Neutrophil (primary cell): ENCODE results near the gene NEGR1.
A peak's percentile ranks its signal among the peaks of the same experiment; 100 is the strongest.

Experiments used
- H3K27ac ChIP-seq: fragments of 200-600 bp; sonication (generic); 2 replicates; pipeline ENCODE4 v1.5.1; 2016; ENCODE audit warnings: mild to moderate bottlenecking, moderate library complexity
- H3K27me3 ChIP-seq: fragments of 200-600 bp; sonication (generic); 2 replicates; pipeline ENCODE4 v1.6.0; 2016; ENCODE audit warnings: mild to moderate bottlenecking
- H3K36me3 ChIP-seq: fragments of 200-600 bp; sonication (generic); 2 replicates; pipeline ENCODE4 v1.5.1; 2017
- H3K4me1 ChIP-seq, 2 experiments: fragments of 200-600 bp in 1 of 2; sonication (generic) in 1 of 2; 1 replicate in 1 of 2; 2 replicates in 1 of 2; pipeline versions ENCODE4 v1.5.1 to v1.6.1; 2013 to 2016; ENCODE audit warnings: low read depth in 1 of 2, low read length in 1 of 2, mild to moderate bottlenecking in 1 of 2, moderate library complexity in 1 of 2; ENCODE audit not compliant: control insufficient read depth in 1 of 2, insufficient read depth in 1 of 2
- H3K4me3 ChIP-seq, 2 experiments: fragments of 200-600 bp in 1 of 2; sonication (generic) in 1 of 2; 1 replicate in 1 of 2; 2 replicates in 1 of 2; pipeline ENCODE4 v1.5.1; 2013 to 2016; ENCODE audit warnings: low read depth in 1 of 2, low read length in 1 of 2, mild to moderate bottlenecking in 1 of 2, moderate library complexity in 1 of 2
- H3K9me3 ChIP-seq: fragments of 200-600 bp; sonication (generic); 2 replicates; pipeline ENCODE4 v1.5.1; 2016
- CTCF ChIP-seq: fragments of 200-600 bp; sonication (generic); IDR thresholded peaks from 2 replicates; pipeline ENCODE4 v1.5.1; 2016; ENCODE audit warnings: antibody characterized with exemption

The NEGR1 gene

DNA sequence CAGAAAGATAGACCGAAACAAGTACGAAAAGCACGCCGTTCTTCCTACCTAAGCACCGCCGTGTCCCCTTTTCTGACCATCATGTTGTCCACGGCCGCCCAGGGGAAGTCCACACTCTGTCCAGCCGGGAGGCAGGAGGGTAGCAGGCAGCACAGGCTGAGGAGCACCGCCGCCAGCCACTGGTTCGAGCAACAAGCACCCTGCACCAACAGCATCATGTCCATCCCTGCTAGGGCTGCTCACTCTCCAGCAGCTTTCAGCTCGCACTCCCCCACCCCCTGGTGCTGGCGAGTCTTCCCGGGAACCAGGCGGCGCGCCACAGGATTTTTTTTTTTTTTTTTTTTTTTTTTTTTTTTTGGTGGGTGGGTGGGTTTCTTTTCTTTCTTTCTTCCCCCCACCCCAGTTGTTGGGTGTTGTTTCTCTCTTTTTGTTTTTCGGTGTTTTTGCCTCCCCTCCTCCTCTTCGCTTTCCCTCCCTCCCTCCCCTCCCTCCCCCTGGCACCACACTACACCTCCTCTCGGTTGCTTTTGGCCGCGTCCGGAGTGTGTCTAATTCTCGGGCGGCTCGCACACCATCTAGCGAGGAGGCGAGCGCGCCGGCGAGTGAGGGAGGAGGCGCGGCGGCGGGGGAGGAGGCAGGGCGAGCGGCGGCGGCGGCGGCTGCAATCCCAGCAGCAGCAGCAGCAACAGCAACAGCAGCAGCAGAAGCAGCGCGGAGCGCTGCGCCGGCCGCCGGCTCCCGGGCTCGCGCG lies at the start of gene NEGR1:
NEGR1 (minus strand) TSS at position 269 of the 751 bp plus-strand sequence.
- peak within 1 kb of the TSS; percentile 74 for H3K27ac ChIP-seq
- peaks cover 17 to 25% of the 10 kb centered on the region in 2 experiments for H3K4me1 ChIP-seq
- H3K36me3 ChIP-seq, result no peaks in the 10 kb centered on the region
- H3K4me3 ChIP-seq, result peak within 1 kb of the TSS; percentile 78 to 87
- H3K27me3 ChIP-seq, result peaks cover 34% of the 10 kb centered on the region
- H3K9me3 ChIP-seq, result no peaks in the 10 kb centered on the region
- TF ChIP-seq CTCF, result no peak

- Histone ChIP-seq H3K36me3 (no peaks in the 10 kb centered on the region), H3K27ac (no peak overlapping the region), H3K9me3 (no peaks in the 10 kb centered on the region), H3K27me3 (no peaks in the 10 kb centered on the region), H3K4me1 (no peaks in the 10 kb centered on the region), H3K4me3 (no peak overlapping the region)
- TF ChIP-seq CTCF, result no peak
Measured at GRCh38 chr1:72326494-72326893, 44.2 kb upstream of the NEGR1 start.

DNA sequence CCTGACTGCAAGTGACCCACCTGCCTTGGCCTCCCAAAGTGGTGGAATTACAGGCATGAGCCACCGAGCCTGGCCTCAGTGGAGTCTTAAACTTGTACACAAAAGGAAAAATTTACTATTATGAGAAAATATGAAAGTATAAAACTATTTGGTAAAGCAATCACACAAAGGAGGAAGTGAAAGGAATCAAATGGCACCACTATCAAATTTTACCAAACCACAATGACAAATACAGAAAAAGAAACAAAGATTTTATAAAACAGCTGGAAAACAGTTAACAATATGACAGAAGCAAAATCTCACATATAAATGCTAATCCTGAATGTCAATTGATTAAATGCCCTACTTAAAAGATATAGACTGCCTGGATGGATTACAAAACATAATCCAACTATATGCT lies 42.1 kb upstream of the NEGR1 start:
- Histone ChIP-seq H3K4me3 (no peak overlapping the region), H3K36me3 (no peaks in the 10 kb centered on the region), H3K27me3 (no peaks in the 10 kb centered on the region), H3K4me1 (no peaks in the 10 kb centered on the region), H3K27ac (no peak overlapping the region), H3K9me3 (no peaks in the 10 kb centered on the region)
- no peak for TF ChIP-seq CTCF

DNA sequence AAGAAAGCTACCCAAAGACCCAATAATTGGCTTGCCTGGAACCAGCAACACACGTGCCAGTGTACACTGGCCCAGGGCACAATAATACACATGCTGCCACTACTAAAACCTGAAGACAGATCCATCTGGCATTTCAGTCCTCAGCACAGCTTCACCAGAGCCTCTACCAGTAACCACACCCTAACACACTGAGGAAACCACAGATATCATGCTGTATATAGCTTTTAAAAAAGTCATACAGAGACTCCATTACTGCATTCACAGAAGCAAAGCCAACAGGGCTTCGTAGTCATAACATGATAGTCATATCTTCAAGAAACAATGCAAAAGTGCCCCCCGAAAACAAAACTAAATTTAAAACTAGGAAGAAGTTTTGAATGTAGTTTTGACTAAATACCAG lies 40.6 kb upstream of the NEGR1 start:
- Histone ChIP-seq H3K27ac (no peak overlapping the region), H3K4me1 (no peaks in the 10 kb centered on the region), H3K36me3 (no peaks in the 10 kb centered on the region), H3K27me3 (no peaks in the 10 kb centered on the region), H3K9me3 (no peaks in the 10 kb centered on the region), H3K4me3 (no peak overlapping the region)
- no peak for TF ChIP-seq CTCF

DNA sequence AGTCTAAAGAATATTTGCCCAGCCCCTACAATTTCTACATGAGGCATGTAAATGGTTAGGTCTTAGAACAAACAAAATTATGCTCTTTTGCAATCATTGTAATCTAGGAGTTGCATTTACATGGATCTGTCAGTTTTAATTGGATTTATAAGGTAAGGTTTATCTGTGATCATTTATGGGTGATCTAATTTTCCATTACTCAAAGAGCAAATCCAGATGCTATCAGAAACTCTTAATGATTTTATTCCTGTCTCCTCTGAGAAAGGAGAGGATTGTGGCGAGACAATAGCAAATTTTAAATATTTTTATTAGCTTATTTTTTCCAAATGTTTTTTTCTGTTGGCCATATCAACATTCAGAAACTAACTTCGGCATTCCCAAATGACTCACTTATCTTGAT lies 14.2 kb upstream of the NEGR1 start:
- Histone ChIP-seq H3K4me3 (no peak overlapping the region), H3K9me3 (no peaks in the 10 kb centered on the region), H3K36me3 (no peaks in the 10 kb centered on the region), H3K4me1 (no peaks in the 10 kb centered on the region), H3K27me3 (no peaks in the 10 kb centered on the region), H3K27ac (no peak overlapping the region)
- no peak for TF ChIP-seq CTCF
